ENCODE measurements around the gene RAB7A. TPM values are rescaled to one million over a fixed set of nuclear protein-coding genes. Genes with fewer than 3 reads are reported as not detected.

Gene RAB7A
- total RNA-seq, 3 donors from 2014 or later (not counting 1 experiment from before 2014, with no cell fraction given) = 218 to 233 (median 224) TPM

GRCh38 chr3:128686465-128686864 is 39.5 kb upstream of the RAB7A start:
- Mint-ChIP-seq H3K9me3 (no peaks in the 10 kb centered on the region), H3K4me1 (peaks cover 28 to 33% of the 10 kb centered on the region in 2 donors), H3K27me3 (ENCODE audit: low read depth in 2 of 2) (no peaks in the 10 kb centered on the region), H3K36me3 (no peaks in the 10 kb centered on the region), H3K27ac (no peak overlapping the region), H3K4me3 (no peak overlapping the region)
- no peaks in the 10 kb centered on the region for H3K9me3 ChIP-seq (ENCODE audit: control insufficient read depth, insufficient read depth, low read length)
- TF ChIP-seq CTCF (IDR thresholded peaks at IDR 0.05) = no peak
- H3K36me3 ChIP-seq (ENCODE audit: control insufficient read depth, insufficient read depth, low read length) = no peaks in the 10 kb centered on the region
- 95% methylated on average over 8 of the region's 8 CpGs for WGBS (ENCODE audit: insufficient coverage)
- H3K27ac ChIP-seq (ENCODE audit: low read length) = no peak overlapping the region
- H3K4me1 ChIP-seq (ENCODE audit: control insufficient read depth, insufficient read depth, low read length) = peaks cover 41% of the 10 kb centered on the region
- no peaks in the 10 kb centered on the region for H3K27me3 ChIP-seq (ENCODE audit: control insufficient read depth, insufficient read depth, low read length)
- no peak overlapping the region for H3K4me3 ChIP-seq (ENCODE audit: low read length)
- intact Hi-C loops (cut with micrococcal nuclease) = no loop called here
- DNase-seq = no peak
- ATAC-seq = no peak

- peak in 1 of 2 donors; percentile 13 for DNase-seq
- H3K4me3 Mint-ChIP-seq = no peak overlapping the region
Observed at GRCh38 chr3:128689060-128689459, 36.9 kb upstream of the RAB7A start.

GRCh38 chr3:128693696-128694095 is 32.3 kb upstream of the RAB7A start:
- intact Hi-C loops (cut with micrococcal nuclease) = no loop called here
- Histone ChIP-seq H3K27ac (ENCODE audit: low read length) (no peak overlapping the region), H3K4me3 (ENCODE audit: low read length) (no peak overlapping the region), H3K4me1 (ENCODE audit: control insufficient read depth, insufficient read depth, low read length) (peaks cover 19% of the 10 kb centered on the region), H3K36me3 (ENCODE audit: control insufficient read depth, insufficient read depth, low read length) (no peaks in the 10 kb centered on the region), H3K27me3 (ENCODE audit: control insufficient read depth, insufficient read depth, low read length) (peaks cover 4% of the 10 kb centered on the region), H3K9me3 (ENCODE audit: control insufficient read depth, insufficient read depth, low read length) (no peaks in the 10 kb centered on the region)
- no peak for TF ChIP-seq CTCF (IDR thresholded peaks at IDR 0.05)
- WGBS (ENCODE audit: insufficient coverage) = 30% methylated on average over 1 of the region's 2 CpGs
- Mint-ChIP-seq H3K4me1 (peaks cover 6 to 13% of the 10 kb centered on the region in 2 donors), H3K4me3 (no peak overlapping the region), H3K36me3 (no peaks in the 10 kb centered on the region), H3K9me3 (no peaks in the 10 kb centered on the region), H3K27me3 (ENCODE audit: low read depth in 2 of 2) (no peaks in the 10 kb centered on the region), H3K27ac (no peak overlapping the region)
- DNase-seq (no peak), ATAC-seq (no peak)

More at GRCh38 chr3:128689060-128689459, 36.9 kb upstream of the RAB7A start:
- Mint-ChIP-seq H3K27me3 (ENCODE audit: low read depth in 2 of 2) (no peaks in the 10 kb centered on the region), H3K36me3 (no peaks in the 10 kb centered on the region), H3K27ac (peak overlapping the region; percentile 76 to 87), H3K9me3 (no peaks in the 10 kb centered on the region), H3K4me1 (peaks cover 15 to 20% of the 10 kb centered on the region in 2 donors)
- Histone ChIP-seq H3K27me3 (ENCODE audit: control insufficient read depth, insufficient read depth, low read length) (no peaks in the 10 kb centered on the region), H3K36me3 (ENCODE audit: control insufficient read depth, insufficient read depth, low read length) (no peaks in the 10 kb centered on the region), H3K9me3 (ENCODE audit: control insufficient read depth, insufficient read depth, low read length) (no peaks in the 10 kb centered on the region), H3K4me3 (ENCODE audit: low read length) (no peak overlapping the region), H3K4me1 (ENCODE audit: control insufficient read depth, insufficient read depth, low read length) (peaks cover 29% of the 10 kb centered on the region), H3K27ac (ENCODE audit: low read length) (no peak overlapping the region)
- TF ChIP-seq CTCF (IDR thresholded peaks at IDR 0.05) = no peak
- 39% methylated on average over 5 of the region's 5 CpGs for WGBS (ENCODE audit: insufficient coverage)
- peak; percentile 49 to 79 (median 74) for ATAC-seq
- intact Hi-C loops (cut with micrococcal nuclease) = no loop called here

GRCh38 chr3:128697341-128697740 is 28.6 kb upstream of the RAB7A start:
- intact Hi-C loops (cut with micrococcal nuclease) = no loop called here

More at GRCh38 chr3:128697341-128697740, 28.6 kb upstream of the RAB7A start:
- H3K27me3 Mint-ChIP-seq (ENCODE audit: low read depth in 2 of 2) = no peaks in the 10 kb centered on the region
- no peaks in the 10 kb centered on the region for H3K36me3 Mint-ChIP-seq
- peaks cover 16% of the 10 kb centered on the region for H3K4me1 ChIP-seq (ENCODE audit: control insufficient read depth, insufficient read depth, low read length)
- peaks cover 4% of the 10 kb centered on the region for H3K27me3 ChIP-seq (ENCODE audit: control insufficient read depth, insufficient read depth, low read length)
- H3K9me3 Mint-ChIP-seq = no peaks in the 10 kb centered on the region
- no peak overlapping the region for H3K4me3 ChIP-seq (ENCODE audit: low read length)
- H3K27ac ChIP-seq (ENCODE audit: low read length) = no peak overlapping the region
- no peak for DNase-seq
- no peak overlapping the region for H3K27ac Mint-ChIP-seq
- H3K36me3 ChIP-seq (ENCODE audit: control insufficient read depth, insufficient read depth, low read length) = no peaks in the 10 kb centered on the region
- no peaks in the 10 kb centered on the region for H3K9me3 ChIP-seq (ENCODE audit: control insufficient read depth, insufficient read depth, low read length)
- ATAC-seq = no peak
- H3K4me1 Mint-ChIP-seq = peaks cover 0 to 9% of the 10 kb centered on the region in 2 donors
- no peak overlapping the region for H3K4me3 Mint-ChIP-seq
- TF ChIP-seq CTCF (IDR thresholded peaks at IDR 0.05) = no peak
- WGBS (ENCODE audit: insufficient coverage) = 91% methylated on average over 8 of the region's 8 CpGs
